Fibroblast of skin of right quadriceps (primary cell): ENCODE data around the gene JADE2.
A peak's percentile ranks its signal among the peaks of the same experiment; 100 is the strongest.
"Not testable (repeated sequence)": the region's sequence is repeated elsewhere in the genome, so short reads cannot be mapped to it uniquely, and the experiment has no call there.

Experiments used
- DNase-seq: peaks from one replicate; pipeline ENCODE4 v3.0.0-alpha.2; 2013

The JADE2 gene

DNA sequence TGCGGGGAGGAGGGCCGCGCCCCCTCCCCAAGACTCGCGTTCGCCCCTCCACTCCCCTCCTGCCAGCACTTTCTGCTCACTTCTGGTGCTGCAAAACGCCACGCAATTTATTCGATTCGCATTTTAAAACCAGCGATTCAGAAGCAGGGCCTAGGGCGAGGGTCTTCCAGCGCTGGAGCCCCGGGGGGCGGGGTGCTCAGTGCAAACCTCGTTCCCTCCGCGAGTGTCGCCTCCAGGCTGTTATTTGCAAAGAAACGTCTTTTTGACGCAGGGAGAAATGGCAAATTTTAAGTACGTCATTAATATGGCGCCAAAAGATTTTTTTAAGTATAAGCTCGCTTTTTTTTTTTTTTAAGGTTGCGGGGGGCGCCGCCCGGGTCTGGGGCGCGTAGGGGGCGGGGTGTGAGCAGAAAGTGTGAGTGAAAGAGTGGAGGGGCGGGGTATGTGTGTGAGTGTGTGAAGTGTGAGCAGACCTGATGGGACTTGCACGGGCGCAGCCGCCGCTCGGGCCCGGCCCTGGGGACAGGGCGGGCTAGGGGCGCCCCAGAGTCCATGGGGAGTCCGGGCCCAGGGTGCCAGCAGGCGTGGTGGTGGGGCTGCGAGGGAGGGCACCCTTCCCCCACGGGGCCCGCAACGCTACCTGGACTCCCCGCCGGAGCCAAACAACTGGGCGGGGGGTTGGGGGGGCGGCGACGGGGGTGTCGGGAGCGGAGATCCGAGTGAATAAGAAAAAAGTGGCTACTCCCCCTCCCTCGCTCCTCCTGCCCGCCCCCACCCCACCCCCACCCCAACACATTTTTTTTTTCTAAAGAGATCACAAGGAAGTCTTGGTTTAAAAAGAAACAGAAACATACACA is at the start of gene JADE2:
TSS of gene JADE2 (plus strand) at position 845 of the 857 bp plus-strand sequence. CDS start 10,188 bp downstream, outside the sequence.
- DNase-seq: peak; percentile 73

DNA sequence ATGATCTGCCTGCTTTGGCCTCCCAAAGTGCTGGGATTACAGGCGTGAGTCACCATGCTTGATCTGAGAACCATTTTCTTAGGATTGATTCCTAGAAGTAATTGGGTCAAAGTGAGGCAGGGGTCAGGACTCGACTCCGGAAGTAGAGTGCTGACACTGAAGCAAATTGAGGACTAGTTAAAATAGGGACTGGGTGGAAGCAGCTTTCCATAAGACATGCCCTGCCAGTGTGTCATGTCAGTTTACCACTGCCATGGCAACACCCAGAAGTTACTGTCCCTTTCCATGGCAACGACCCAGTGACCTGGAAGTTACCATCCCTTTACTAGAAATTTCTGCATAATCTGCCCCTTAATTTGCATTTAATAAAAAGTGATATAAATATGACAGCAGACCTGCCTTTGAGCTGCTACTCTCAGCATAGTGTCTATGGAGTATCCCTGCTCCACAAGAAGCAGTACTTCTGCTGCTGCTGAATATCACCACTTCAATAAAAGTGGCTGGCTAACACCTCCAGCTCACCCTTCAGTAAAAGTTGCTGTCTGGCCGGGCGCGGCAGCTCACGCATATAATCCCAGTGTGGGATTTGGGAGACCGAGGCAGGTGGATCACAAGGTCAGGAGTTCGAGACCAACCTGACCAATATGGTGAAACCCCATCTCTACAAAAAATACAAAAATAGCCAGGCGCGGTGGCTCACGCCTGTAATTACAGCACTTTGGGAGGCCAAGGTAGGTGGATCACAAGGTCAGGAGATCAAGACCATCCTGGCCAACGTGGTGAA is 47.8 kb upstream of the JADE2 start:
- DNase-seq: no peak

DNA sequence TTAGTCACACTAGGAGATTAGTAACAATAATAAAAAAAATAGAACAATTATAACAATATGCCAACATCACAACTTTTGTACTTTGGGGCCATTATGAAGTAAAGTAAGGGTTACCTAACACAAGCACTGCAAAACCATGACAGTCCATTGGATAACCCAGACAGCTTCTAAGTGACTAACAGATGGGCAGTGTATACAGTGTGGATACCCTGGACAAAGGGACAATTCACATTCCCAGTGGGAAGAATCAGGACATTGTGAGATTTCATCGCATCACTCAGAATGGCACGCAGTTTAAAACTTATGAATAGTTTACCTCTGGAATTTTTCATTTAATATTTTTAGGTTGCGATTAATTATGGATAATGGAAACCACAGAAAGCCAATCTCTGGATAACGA is 45.6 kb upstream of the JADE2 start:
- DNase-seq: no peak

DNA sequence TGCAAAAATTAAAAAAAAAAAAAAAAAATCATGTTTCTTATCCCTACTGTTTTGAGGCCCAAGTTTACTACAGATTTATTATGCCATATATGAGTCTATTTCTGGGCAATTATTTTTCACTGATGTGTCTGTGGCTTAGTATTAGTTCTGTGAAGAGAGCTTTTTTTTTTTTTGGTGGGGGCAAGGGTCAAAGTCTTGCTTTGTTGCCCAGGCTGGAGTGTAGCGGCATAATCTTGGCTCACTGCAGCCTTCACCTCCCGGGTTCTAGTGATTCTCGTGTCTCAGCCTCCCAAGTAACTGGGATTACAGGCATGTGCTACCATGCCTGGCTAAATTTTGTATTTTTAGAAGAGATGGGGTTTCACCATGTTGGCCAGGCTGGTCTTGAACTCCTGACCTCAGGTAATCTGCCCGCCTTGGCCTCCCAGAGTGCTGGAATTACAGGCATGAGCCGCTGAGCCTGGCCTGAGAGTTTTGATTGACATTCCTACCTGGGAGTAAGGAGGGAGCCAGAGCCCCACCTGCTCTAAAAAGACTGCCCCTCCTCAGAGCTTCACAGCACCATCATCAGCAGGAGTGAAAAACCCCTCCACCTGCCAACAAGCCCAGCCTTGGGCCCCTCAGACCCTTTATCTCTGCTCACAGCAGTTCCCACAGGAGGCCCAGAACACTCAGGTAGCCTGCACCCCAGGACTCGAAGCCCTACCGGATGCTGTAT is 36.1 kb upstream of the JADE2 start:
- no peak for DNase-seq

DNA sequence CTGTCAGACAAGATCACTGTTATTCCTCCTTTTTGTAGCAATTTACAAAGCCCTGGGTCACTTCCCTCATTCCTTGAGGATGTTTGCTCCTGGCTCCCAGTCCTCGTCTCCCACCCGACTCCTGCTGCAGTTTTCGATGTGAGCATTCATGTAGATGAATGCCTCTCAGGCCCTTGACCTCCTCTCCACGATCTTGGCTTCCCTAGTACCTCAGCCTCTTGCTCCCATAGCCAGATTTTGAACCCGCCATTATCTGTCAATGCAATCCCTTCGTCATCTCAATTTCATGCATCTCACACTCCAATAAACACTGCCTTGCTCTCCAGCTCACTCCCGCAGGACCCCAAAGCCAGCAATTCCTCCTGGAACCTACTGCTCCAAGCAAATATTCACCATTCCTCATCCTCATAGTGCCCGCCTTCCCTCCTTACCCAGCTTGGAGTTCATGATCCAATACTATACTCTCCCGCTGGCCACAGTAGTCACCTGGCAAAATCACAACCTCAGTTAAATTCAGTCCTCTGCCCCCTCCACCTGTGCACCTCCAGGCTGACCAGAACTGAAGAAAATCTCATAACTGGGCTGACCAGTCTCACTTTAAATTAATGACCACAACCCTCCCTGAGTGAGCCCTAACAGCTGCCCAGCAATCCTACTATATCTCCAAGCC is 35.1 kb upstream of the JADE2 start:
- DNase-seq: no peak

DNA sequence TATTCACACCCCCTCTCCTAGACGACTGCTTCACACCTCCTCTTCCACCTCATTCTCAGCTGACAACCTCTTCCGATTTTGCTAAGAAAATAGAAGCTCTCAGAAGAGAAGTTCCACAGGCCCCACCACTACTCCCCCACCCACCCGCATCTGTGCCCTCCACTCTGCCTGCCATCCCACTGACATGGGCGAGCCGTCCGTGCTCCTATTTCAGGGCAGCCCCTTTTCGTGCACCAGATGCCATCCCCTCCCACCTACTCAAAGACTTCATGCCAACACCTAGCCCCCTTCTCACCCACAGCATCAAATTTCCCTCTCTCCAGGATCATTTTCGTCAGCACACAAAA is 34.6 kb upstream of the JADE2 start:
- no peak for DNase-seq

DNA sequence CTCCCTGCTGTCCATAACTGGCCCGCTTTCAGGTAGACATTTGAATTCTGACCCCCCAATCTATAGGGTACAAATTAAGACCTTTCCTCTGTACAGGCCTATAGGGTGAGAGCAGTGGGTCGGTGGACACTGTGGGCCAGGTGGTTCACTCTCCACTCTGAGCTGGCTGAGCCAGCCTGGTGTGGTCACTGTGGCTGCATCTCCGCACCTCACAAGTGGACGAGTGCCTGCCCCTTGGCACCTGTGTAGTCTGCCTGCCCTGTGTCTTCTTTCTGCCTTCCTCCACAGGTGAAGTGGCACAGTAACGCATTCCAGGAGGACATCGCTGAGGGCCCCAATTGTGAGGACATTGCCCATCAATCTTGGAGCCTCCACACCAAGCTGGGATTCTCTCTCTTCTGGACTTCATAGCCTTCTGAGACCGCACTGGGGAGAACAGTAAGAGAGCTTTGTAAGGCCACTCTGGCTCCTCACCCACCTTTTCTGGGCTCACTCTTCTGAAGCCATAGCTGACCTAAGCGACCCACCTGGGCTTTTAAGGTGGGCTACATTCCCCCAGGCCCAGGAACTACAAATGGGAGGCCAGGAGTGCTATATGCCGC is 33.5 kb upstream of the JADE2 start:
- DNase-seq: no peak

DNA sequence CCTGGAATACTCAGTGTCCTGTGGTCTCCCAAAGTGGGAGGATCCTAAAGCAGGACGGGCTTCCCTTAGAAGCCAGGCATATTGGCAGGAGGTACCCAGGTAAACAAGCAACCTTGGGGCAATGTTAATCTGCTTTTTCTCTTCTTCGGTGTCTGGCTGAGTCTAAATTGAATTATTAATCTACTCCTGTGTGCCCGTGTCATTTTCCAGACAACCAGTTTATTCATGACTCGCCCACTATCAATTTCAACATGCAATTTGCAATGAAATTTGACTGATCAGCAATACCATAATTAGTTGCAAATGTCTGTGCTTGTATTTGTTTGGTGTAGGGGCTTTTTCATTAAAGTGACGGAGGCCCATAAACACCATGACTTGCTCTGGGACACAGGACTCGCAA is 32.9 kb upstream of the JADE2 start:
- DNase-seq: no peak

DNA sequence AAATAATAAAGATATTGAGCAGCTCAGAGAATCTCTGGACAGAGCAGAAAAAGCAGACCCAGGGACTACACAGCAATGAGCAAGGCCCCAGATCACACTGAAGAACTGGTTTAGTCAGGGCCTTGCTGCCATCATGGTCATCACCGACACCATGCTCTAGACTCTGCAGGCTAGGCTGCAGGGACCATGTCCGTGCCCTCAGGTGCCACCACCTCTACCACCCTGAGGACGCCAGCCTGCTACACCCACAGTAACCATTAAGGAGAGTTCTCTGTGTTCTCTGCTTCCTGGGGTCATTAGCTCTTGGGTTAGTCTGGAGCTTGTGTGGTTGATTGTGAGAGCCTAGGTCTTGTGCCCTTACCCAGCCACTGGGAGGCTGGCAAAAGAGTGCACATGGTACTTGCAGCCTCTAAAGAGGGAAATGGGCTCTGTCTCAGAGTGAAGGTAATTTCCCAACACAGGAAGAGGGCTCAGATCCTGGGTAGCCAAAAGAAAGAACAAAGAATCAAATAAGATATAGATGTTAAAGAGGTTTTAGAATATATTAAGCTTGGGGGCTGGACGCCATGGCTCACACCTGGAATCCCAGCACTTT is 31.9 kb upstream of the JADE2 start:
- DNase-seq: no peak

DNA sequence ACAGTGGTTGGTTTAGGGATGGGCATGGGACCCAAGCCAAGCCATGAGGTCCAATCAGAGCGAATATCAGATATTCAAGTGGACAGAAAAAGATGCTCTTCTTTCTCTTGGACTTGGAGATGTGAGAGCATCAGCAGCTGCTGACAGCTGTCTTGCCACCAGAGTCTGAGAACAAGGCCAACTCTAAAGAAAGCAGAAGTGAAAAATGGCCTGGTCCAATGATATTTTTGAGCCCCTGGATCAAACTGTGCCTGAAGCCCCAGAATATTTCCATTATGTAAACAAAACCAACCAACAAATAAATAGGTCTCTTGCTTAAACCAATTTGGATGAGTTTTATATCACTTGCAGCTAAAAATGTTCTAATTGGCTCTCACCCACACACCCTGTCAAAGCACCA is 30.7 kb upstream of the JADE2 start:
- no peak for DNase-seq

DNA sequence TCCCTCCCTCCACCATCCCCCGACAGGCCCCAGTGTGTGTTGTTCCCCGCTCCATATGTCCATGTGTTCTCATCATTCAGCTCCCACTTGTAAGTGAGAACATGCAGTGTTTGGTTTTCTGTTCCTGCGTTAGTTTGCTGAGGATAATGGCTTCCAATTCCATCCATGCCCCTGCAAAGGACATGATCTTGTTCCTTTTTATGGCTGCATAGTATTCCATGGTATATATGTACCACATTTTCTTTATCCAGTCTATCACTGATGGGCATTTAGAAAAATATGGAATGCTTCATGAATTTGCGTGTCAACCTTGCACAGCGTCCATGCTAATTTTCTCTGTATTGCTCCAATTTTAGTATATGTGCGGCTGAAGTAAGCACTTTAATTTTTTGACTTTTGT is 25.6 kb upstream of the JADE2 start:
- DNase-seq: not testable (repeated sequence)

DNA sequence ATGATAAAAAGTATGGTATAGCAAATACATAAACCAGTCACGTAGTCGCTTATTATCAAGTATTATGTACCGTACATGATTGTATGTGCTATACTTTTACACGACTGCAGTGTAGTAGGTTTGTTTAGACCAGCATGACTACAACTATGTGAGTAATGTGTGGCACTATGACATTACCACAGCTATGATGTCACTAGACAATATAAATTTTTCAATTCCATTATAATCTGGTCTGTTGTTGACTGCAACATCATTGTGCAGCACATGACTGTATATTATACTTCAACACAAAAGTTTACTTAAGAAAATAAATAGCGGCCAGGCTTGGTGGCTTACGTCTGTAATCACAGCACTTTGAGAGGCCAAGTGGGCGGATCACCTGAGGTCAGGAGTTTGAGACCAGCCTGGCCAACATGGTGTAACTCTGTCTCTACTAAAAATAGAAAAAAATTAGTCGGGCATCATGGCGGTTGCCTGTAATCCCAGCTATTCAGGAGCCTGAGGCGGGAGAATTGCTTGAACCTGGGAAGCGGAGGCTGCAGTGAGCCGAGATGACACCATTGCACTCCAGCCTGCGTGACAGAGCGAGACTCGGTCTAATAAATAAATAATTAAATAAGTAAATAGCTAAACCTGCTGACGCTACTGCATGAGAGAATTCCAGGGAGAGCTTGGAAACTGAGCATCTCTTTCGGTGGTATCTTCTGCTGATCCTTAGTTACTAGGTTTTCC is 24.6 kb upstream of the JADE2 start:
- no peak for DNase-seq

DNA sequence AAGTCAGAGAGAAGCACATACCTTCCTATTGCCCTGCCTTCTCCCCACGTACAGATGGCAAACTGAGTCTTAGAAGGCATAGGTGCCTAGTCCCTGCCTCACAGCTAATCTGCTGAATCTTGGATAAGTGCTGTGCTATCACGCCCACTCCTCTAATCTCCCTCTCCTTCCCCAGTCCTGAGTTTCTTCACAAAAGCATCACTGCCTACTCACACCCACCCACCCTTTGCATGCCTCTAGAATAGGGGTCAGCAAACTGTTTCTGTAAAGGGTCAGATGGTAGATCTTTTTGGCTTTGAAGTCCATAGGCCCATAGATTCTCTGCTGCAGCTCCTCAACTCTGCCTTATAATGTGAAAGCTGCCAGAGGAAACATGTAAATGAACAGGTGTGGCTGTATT is 23.2 kb upstream of the JADE2 start:
- no peak for DNase-seq

DNA sequence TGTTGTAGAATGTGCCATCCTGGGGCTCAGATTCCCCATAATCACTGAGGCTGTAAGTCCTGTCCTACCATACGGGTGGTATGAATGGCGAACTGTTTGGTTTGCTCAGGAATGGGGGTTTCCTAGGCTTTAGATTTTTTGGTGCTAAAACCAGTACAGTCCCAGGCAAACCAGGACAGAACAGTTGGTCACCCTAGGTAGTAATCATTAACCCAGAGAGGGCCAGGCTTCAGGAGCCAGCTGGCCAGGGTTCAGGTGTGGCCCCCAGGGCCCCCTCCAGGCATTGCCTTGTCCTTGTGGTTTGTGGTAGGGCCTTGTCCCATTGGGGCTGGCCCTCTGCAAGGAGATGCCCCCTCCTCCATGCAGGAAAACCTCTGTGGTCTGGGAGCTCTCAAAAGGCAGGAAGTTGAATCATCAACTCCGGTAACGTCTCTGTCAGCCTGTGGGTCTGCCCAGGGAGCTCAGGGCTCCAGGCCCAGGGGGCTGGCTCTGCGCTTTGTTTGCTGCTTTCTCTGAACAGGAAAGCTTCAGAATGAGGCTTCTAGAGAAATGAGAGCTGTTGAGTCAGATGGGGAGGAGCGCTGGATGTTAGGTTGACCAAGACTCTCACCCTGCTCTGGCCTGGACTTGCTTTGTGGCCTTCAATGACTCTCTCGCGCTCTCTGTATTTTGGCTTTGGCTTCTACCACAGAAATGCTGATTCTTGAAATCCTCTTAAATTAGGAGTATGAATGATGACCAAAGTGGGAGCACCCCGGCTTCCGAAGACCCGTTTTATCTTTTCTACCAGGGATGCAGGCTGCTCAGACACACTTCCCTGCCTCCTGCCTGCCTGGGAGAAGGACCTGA is 22.2 kb upstream of the JADE2 start:
- peak; percentile 98 for DNase-seq

DNA sequence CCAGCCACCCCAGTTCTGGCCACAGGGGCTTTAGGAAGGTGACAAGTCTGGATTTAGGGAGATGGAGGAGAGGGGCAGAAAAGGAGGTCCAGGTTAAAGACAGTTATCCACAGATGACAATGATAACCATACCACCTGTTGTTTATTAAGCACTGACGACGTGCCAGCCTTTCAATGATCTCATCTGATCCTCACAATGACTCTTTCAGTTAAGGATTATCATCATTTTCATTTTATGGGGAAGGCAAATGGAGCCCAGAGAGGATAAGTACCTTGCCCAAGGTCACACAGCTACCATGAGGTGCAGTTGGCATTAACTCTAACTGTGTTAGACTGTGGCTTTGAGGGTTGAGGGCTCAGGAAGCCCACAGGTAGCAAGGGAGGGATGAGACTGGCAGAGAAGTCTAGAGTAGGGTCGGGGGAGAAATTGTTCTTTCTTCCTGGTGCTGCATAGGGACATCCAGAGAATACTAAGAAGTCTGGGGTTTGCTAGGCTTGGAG is 21.5 kb upstream of the JADE2 start:
- peak; percentile 60 for DNase-seq

DNA sequence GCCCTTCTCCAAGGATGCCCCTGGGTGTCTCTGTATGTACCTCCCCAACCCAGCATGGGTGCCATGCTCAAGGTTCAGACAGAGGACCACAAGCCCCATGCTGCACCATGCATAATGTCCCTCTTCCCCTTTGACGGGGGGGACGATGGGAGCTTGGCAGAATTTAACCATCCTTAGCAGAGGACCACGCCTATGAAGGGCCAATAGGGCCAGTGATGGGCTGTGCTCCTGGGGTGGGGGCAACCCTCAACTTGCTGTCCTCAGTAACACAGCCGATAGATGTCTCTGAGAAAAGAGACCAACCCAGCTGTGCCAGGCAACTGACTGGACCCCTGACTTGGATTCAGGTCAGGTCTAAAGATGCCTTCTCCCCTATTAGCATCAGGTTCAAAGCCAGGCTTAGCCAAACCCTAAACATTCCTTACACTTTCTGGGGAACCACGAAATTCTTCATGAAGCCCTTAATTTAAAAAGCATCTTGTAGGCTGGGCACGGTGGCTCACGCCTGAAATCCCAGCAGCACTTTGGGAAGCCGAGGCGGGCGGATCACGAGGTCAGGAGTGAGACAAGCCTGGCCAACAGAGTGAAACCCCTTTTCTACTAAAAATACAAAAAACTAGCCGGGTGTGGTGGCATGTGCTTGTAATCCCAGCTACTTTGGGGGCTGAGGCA is 20.7 kb upstream of the JADE2 start:
- DNase-seq: no peak

DNA sequence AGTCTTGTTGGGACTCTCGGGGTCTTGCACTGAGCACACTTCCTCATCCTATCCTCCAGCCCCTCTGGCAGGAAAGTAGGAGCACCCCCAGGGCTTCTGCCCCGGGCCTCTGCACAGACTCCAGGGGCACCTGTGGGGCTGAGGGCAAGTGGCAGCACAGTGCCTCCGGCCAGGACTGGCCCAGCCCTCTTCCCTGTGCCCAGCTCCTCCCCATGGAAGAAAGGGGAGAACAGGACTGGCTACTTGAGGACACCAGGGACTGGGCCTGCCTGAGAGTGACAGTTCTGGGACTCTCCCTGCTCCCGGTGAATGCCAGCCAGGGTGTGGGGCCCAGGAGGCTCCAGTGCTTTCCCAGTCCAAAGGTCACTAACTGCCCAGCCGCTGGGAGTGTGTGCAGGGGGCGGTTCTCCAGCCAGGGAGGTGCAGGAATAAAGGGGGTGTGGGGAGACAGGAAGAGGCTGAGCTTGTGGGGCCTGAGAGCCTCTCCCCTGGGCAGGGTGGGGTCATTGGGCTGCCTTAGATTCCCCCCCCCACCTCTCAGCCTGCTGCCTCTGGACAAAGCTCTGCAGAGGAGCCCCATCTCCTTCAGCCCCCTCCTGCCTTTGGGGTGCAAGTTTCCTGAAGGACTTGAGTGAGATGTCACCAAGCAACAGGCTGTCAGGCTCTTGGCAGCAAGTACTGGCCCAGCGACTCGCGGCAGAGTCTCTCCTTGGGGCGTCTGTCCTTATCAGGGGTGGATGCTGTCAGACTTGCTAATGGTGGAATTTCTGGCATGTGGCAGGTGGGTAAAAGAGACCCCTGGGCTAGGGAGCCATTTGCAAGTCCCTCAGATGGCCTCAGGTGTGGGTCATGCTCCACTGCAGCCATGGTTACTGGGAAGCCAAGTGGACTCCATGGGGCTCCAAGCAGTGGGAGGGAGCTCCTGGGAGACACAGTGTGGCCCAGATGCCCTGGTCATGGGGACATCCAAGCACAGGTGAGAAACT is 19.1 kb upstream of the JADE2 start:
- no peak for DNase-seq

DNA sequence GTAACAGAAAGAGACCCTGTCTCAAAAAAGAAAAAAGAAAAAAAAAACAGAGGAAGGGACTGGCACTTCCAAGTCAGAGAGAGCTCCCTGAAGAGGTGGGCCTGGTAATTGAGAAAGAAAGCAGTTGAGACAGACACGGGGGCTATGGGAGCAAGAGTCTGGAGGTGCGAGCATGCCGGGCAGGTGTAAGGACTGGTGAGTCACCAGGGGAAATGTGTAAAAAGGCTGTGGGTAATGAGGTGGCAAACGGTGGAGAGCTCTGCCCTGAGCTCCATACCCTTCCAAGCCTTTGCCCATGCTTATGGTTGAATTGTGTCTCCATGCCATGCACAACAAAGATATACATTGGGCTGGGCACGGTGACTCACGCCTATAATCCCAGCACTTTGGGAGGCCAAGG is 18.0 kb upstream of the JADE2 start:
- DNase-seq: no peak
